NB4 (cell line): Measurements from ENCODE around the gene DSP.
A peak's percentile ranks its signal among the peaks of the same experiment; 100 is the strongest.

Experiments
- MAX ChIP-seq: IDR thresholded peaks from 2 replicates; pipeline ENCODE4 v1.6.1; 2011; ENCODE audit warnings: low read depth, low read length
- TF ChIP-seq, protein P1 (sequence below): IDR thresholded peaks from one replicate; pipeline ENCODE4 v1.5.1; 2012; ENCODE audit warnings: low read depth, low read length

GRCh38 chr6:7589949-7590917 lies 48.8 kb downstream of the DSP start, which contains the start of gene SNRNP48:
- TF ChIP-seq, protein P1, sequence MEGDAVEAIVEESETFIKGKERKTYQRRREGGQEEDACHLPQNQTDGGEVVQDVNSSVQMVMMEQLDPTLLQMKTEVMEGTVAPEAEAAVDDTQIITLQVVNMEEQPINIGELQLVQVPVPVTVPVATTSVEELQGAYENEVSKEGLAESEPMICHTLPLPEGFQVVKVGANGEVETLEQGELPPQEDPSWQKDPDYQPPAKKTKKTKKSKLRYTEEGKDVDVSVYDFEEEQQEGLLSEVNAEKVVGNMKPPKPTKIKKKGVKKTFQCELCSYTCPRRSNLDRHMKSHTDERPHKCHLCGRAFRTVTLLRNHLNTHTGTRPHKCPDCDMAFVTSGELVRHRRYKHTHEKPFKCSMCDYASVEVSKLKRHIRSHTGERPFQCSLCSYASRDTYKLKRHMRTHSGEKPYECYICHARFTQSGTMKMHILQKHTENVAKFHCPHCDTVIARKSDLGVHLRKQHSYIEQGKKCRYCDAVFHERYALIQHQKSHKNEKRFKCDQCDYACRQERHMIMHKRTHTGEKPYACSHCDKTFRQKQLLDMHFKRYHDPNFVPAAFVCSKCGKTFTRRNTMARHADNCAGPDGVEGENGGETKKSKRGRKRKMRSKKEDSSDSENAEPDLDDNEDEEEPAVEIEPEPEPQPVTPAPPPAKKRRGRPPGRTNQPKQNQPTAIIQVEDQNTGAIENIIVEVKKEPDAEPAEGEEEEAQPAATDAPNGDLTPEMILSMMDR = no peak
- TF ChIP-seq MAX = peak; percentile 99
